GM19455 (cell line): ENCODE results near the gene STOX2.
"Not testable (repeated sequence)": the region's sequence is repeated elsewhere in the genome, so short reads cannot be mapped to it uniquely, and the experiment has no call there.

Source experiments
- ATAC-seq: cut with Tn5 transposase; IDR thresholded peaks from one replicate; pipeline ENCODE4 v1.9.1; 2021; ENCODE audit not compliant: unreplicated experiment

Gene STOX2

GRCh38 chr4:183932576-183932975 lies 27.5 kb downstream of the STOX2 start:
- ATAC-seq = no peak

- ATAC-seq = no peak
These were observed 29.7 kb downstream of the STOX2 start for GRCh38 chr4:183934761-183935160.

- ATAC-seq = no peak
These were observed 30.4 kb downstream of the STOX2 start for GRCh38 chr4:183935355-183936005.

- no peak for ATAC-seq
These were observed 30.9 kb downstream of the STOX2 start for GRCh38 chr4:183936047-183936446.

- ATAC-seq = no peak
These were observed 31.7 kb downstream of the STOX2 start for GRCh38 chr4:183936574-183937345.

- ATAC-seq = no peak
These were observed 35.8 kb downstream of the STOX2 start for GRCh38 chr4:183940864-183941263.

GRCh38 chr4:183941964-183942363 lies 36.9 kb downstream of the STOX2 start:
- ATAC-seq = no peak

GRCh38 chr4:183945741-183946140 lies 40.6 kb downstream of the STOX2 start:
- ATAC-seq = no peak

- no peak for ATAC-seq
These were observed 45.4 kb downstream of the STOX2 start for GRCh38 chr4:183950536-183950935.

GRCh38 chr4:183952652-183953051 lies 47.5 kb downstream of the STOX2 start:
- not testable (repeated sequence) for ATAC-seq

GRCh38 chr4:183959319-183960045 lies 54.4 kb downstream of the STOX2 start:
- ATAC-seq = no peak

- no peak for ATAC-seq
These were observed 54.9 kb downstream of the STOX2 start for GRCh38 chr4:183960046-183960420.

GRCh38 chr4:183960962-183961541 lies 55.9 kb downstream of the STOX2 start:
- no peak for ATAC-seq

GRCh38 chr4:183961795-183962194 lies 56.7 kb downstream of the STOX2 start:
- no peak for ATAC-seq

- no peak for ATAC-seq
These were observed 57.3 kb downstream of the STOX2 start for GRCh38 chr4:183962419-183962818.

GRCh38 chr4:183966371-183966770 lies 61.3 kb downstream of the STOX2 start:
- ATAC-seq = no peak

GRCh38 chr4:183967266-183967665 lies 62.2 kb downstream of the STOX2 start:
- ATAC-seq = no peak

GRCh38 chr4:183968502-183968901 lies 63.4 kb downstream of the STOX2 start:
- ATAC-seq = no peak

- ATAC-seq = no peak
These were observed 63.8 kb downstream of the STOX2 start for GRCh38 chr4:183968931-183969330.

GRCh38 chr4:183969596-183969995 lies 64.5 kb downstream of the STOX2 start:
- ATAC-seq = no peak

GRCh38 chr4:183971929-183972490 lies 66.9 kb downstream of the STOX2 start:
- no peak for ATAC-seq
